ENCODE data around the gene CA10. TPM values are rescaled to one million over a fixed set of nuclear protein-coding genes. Genes with fewer than 3 reads are reported as not detected.

Gene CA10
- not detected for total RNA-seq
- long read RNA-seq: 0 reads

GRCh38 chr17:52158450-52159042 is at the start of gene CA10:
Gene CA10, minus strand, starts transcription at chr17:52158714.
- no peak for ATAC-seq
- intact Hi-C loops (cut with DNase I): no loop called here
- no peak for DNase-seq (ENCODE audit: missing footprints)

- DNase-seq (ENCODE audit: missing footprints): no peak
- no peak for ATAC-seq
- intact Hi-C loops (cut with DNase I): no loop called here
Observed at GRCh38 chr17:52207796-52208195, 49.3 kb upstream of the CA10 start.

- DNase-seq (ENCODE audit: missing footprints) (no peak), ATAC-seq (no peak)
- intact Hi-C loops (cut with DNase I): no loop called here
Observed at GRCh38 chr17:52202520-52203080, 44.1 kb upstream of the CA10 start.

GRCh38 chr17:52201767-52202519 is 43.4 kb upstream of the CA10 start:
- intact Hi-C loops (cut with DNase I): no loop called here
- no peak for DNase-seq (ENCODE audit: missing footprints)
- no peak for ATAC-seq

- DNase-seq (ENCODE audit: missing footprints) (no peak), ATAC-seq (no peak)
- intact Hi-C loops (cut with DNase I): no loop called here
Observed at GRCh38 chr17:52191491-52191890, 33.0 kb upstream of the CA10 start.

GRCh38 chr17:52181782-52182181 is 23.3 kb upstream of the CA10 start:
- ATAC-seq (no peak), DNase-seq (ENCODE audit: missing footprints) (no peak)
- intact Hi-C loops (cut with DNase I): no loop called here

- ATAC-seq: no peak
- DNase-seq (ENCODE audit: missing footprints): no peak
- intact Hi-C loops (cut with DNase I): no loop called here
Observed at GRCh38 chr17:52178012-52178411, 19.5 kb upstream of the CA10 start.

- ATAC-seq (no peak), DNase-seq (ENCODE audit: missing footprints) (no peak)
- intact Hi-C loops (cut with DNase I): no loop called here
Observed at GRCh38 chr17:52170963-52171572, 12.6 kb upstream of the CA10 start.

- ATAC-seq (no peak), DNase-seq (ENCODE audit: missing footprints) (no peak)
- intact Hi-C loops (cut with DNase I): no loop called here
Observed at GRCh38 chr17:52160136-52160567, 1.6 kb upstream of the CA10 start.

GRCh38 chr17:52159246-52160135 is 977 bp upstream of the CA10 start:
- intact Hi-C loops (cut with DNase I): no loop called here
- DNase-seq (ENCODE audit: missing footprints) (no peak), ATAC-seq (no peak)

- ATAC-seq: no peak
- intact Hi-C loops (cut with DNase I): no loop called here
- no peak for DNase-seq (ENCODE audit: missing footprints)
Observed at GRCh38 chr17:52157603-52158449, 688 bp downstream of the CA10 start.

GRCh38 chr17:52156576-52157570 is 1.6 kb downstream of the CA10 start:
- intact Hi-C loops (cut with DNase I): no loop called here
- no peak for ATAC-seq
- no peak for DNase-seq (ENCODE audit: missing footprints)

DNA sequence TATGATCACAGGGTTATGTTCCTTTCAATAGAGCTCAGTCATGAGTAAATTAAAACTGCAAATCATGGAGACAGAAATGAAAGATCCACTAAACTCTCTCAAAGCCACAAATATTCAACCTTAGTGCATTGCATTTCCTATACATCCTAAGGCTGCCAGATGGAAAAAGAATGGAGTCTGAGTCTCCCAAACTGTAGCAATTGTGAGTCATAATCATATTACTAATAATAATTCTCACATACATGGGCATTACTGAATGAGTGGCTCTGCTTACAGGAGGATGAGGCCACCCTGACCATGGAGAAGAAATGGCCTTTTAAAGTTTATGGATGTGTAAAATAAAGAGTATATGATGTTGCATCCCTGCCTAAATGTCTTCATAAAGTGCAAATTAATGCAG is 3.2 kb downstream of the CA10 start:
- ATAC-seq (no peak), DNase-seq (ENCODE audit: missing footprints) (no peak)
- intact Hi-C loops (cut with DNase I): no loop called here

GRCh38 chr17:52154466-52154865 is 4.0 kb downstream of the CA10 start:
- ATAC-seq (no peak), DNase-seq (ENCODE audit: missing footprints) (no peak)
- intact Hi-C loops (cut with DNase I): no loop called here

DNA sequence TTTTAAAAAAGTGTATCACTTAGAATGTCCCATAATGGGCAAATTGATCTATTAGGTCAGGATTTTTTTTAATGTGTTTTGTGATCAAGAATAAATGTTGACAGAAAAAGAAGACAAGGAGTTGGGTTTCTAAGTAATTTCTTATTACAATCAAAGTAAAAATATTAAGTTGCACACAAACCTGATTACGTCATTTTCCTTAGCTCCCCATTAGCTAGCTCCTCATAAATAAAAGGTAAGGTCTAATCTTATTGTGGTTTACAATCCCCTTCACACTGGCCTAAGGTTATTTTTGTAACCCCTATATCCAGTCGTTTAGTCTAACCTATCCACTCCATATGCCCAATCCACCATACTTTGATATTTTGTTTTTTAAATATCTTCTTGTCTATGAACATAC is 7.6 kb downstream of the CA10 start:
- no peak for ATAC-seq
- intact Hi-C loops (cut with DNase I): no loop called here
- no peak for DNase-seq (ENCODE audit: missing footprints)

DNA sequence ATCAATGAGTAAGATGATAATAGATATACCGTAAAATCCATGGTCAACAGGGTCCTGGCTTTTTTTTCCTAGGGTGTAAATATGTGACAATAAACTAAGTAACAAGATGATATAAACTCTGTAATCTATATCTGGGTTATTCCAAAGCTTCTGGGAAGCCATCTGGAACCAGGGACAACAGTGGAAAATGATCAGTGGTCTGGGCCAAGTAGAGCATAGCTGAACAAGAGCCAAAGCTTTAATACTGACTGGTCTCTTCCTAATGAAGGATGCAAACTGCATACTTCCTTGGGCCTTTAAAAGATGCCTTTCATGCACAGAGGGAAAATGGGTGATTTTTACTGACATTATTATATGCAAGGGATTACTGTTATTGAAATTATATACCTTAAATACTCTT is 8.9 kb downstream of the CA10 start:
- DNase-seq (ENCODE audit: missing footprints): no peak
- intact Hi-C loops (cut with DNase I): no loop called here
- no peak for ATAC-seq

DNA sequence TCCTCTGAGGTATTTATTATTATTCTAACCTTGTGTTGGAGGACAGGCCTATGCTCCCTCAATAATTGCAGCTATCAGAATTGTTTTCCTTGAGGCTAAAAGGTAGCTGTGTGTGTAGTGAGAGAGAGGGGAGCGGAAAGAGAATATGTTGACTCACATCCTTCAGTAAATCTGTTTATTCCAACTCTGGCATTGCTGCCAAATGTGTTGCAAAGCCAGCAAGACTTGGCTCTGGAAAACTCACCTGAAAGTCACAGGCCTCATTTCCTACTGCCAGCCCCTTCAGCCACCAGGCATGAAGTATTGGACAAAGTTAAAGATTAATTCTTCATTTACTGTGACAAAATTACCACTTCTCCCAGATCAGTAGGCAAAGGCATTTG is 9.6 kb downstream of the CA10 start:
- intact Hi-C loops (cut with DNase I): no loop called here
- no peak for ATAC-seq

More for the DNA sequence above, 9.6 kb downstream of the CA10 start:
- DNase-seq (ENCODE audit: missing footprints): no peak

Measured in Right ventricle myocardium inferior (tissue), 1 donor.